Liver (tissue), 9 donors: Measurements from ENCODE around the gene PHF19. TPM values are rescaled to one million over a fixed set of nuclear protein-coding genes. Genes with fewer than 3 reads are reported as not detected.

Experiments used
- DNase-seq: peaks from one replicate; pipeline ENCODE4 v3.0.0-alpha.2; 2017; ENCODE audit warnings: low spot score
- H3K27ac ChIP-seq, 2 donors: one replicate each; pipeline ENCODE4 v1.7.0; 2013; ENCODE audit warnings: inconsistent platforms in 2 of 2, low read length in 2 of 2, control low read depth in 1 of 2, low read depth in 1 of 2, mild to moderate bottlenecking in 1 of 2
- H3K27me3 ChIP-seq, 4 donors: one replicate each; pipeline versions ENCODE4 v1.6.1 to v1.7.0; 2013; ENCODE audit warnings: low read length in 3 of 4, inconsistent platforms in 1 of 4, mild to moderate bottlenecking in 1 of 4, moderate library complexity in 1 of 4; ENCODE audit not compliant: control insufficient read depth in 4 of 4, insufficient read depth in 4 of 4
- H3K36me3 ChIP-seq, 4 donors: one replicate each; pipeline versions ENCODE4 v1.6.1 to v1.7.0; 2013; ENCODE audit warnings: low read length in 3 of 4, mild to moderate bottlenecking in 3 of 4, low read depth in 1 of 4, moderate library complexity in 1 of 4; ENCODE audit not compliant: control insufficient read depth in 4 of 4, insufficient read depth in 3 of 4
- H3K4me1 ChIP-seq, 4 donors: one replicate each; pipeline versions ENCODE4 v1.6.1 to v1.7.0; 2013; ENCODE audit warnings: low read length in 3 of 4, mild to moderate bottlenecking in 3 of 4, moderate library complexity in 1 of 4; ENCODE audit not compliant: control insufficient read depth in 4 of 4, insufficient read depth in 4 of 4
- H3K4me3 ChIP-seq, 3 donors: one replicate each; pipeline versions ENCODE4 v1.6.1 to v1.7.0; 2013; ENCODE audit warnings: low read length in 3 of 3, control low read depth in 1 of 3, low read depth in 1 of 3, mild to moderate bottlenecking in 1 of 3
- H3K9ac ChIP-seq, 2 donors: one replicate each; pipeline ENCODE4 v1.7.0; 2013; ENCODE audit warnings: low read length in 2 of 2, mild to moderate bottlenecking in 2 of 2, moderate library complexity in 2 of 2, control low read depth in 1 of 2, low read depth in 1 of 2
- H3K9me3 ChIP-seq, 4 donors: one replicate each; pipeline versions ENCODE4 v1.6.1 to v1.7.0; 2013; ENCODE audit warnings: low read length in 3 of 4; ENCODE audit not compliant: control insufficient read depth in 4 of 4
- ATF3 ChIP-seq: IDR thresholded peaks from 2 replicates; pipeline ENCODE4 v1.6.1; 2016; ENCODE audit warnings: antibody characterized with exemption
- EGR1 ChIP-seq, 2 donors: IDR thresholded peaks; 2 replicates each; pipeline ENCODE4 v1.6.1; 2016 to 2018; ENCODE audit warnings: antibody characterized with exemption in 2 of 2, low read depth in 2 of 2
- FOXA1 ChIP-seq: IDR thresholded peaks from 2 replicates; pipeline ENCODE4 v1.6.1; 2016; ENCODE audit warnings: antibody characterized with exemption
- HNF4A ChIP-seq, 2 donors: conservative IDR thresholded peaks; 2 replicates each; pipeline ENCODE4 v1.6.1; 2016; ENCODE audit warnings: antibody characterized with exemption in 2 of 2, mild to moderate bottlenecking in 2 of 2
- JUND ChIP-seq, 2 donors: IDR thresholded peaks; 2 replicates each; pipeline ENCODE4 v1.6.1; 2016; ENCODE audit warnings: antibody characterized with exemption in 2 of 2
- MAX ChIP-seq: IDR thresholded peaks from 2 replicates; pipeline ENCODE4 v1.6.1; 2016; ENCODE audit warnings: antibody characterized with exemption
- NR2F2 ChIP-seq: IDR thresholded peaks from 2 replicates; pipeline ENCODE4 v1.6.1; 2016; ENCODE audit warnings: antibody characterized with exemption
- RAD21 ChIP-seq, 2 donors: IDR thresholded peaks; 2 replicates each; pipeline ENCODE4 v1.6.1; 2016; ENCODE audit warnings: antibody characterized with exemption in 2 of 2, mild to moderate bottlenecking in 2 of 2
- REST ChIP-seq: IDR thresholded peaks from 2 replicates; pipeline ENCODE4 v1.6.1; 2016; ENCODE audit warnings: antibody characterized with exemption, mild to moderate bottlenecking
- SP1 ChIP-seq: IDR thresholded peaks from 2 replicates; pipeline ENCODE4 v1.6.1; 2018; ENCODE audit warnings: antibody characterized with exemption, mild to moderate bottlenecking
- TAF1 ChIP-seq: conservative IDR thresholded peaks from 2 replicates; pipeline ENCODE4 v1.6.1; 2016; ENCODE audit warnings: antibody characterized with exemption, mild to moderate bottlenecking
- YY1 ChIP-seq: IDR thresholded peaks from 2 replicates; pipeline ENCODE4 v1.6.1; 2016; ENCODE audit warnings: antibody characterized with exemption, mild to moderate bottlenecking
- ZBTB33 ChIP-seq: IDR thresholded peaks from 2 replicates; pipeline ENCODE4 v1.6.1; 2016; ENCODE audit warnings: antibody characterized with exemption
- WGBS: extraction: QIAGEN DNeasy Blood & Tissue Kit; methylation state at CpG from one replicate; pipeline ENCODE4 v1.1.7; 2013; 5-methylcytosine and 5-hydroxymethylcytosine counted together
- polyA plus RNA-seq, 2 donors: library from polyadenylated mRNA; stranded (reverse) in 1 of 2; unstranded in 1 of 2; fragments of 200-250 nt in 1 of 2; fragments of >200 nt in 1 of 2; fragmentation: Nextera tagmentation in 1 of 2; extraction: Ambion mirVana in 1 of 2; gene quantifications; one replicate each; pipeline versions ENCODE4 v1.2.1 to v1.2.3, GENCODE V29; 2013 to 2015
- total RNA-seq, 2 donors: library from RNA; depleted of rRNA; stranded (reverse); fragments of >200 nt; gene quantifications; one replicate each; pipeline ENCODE4 v1.2.3, GENCODE V29; 2014
- TF ChIP-seq, protein P1 (sequence below): fragments of 150-350 bp; IDR thresholded peaks from 2 replicates; pipeline ENCODE4 v1.5.1; 2017; ENCODE audit warnings: improper control_type of control experiment, low read depth, low read length; ENCODE audit not compliant: missing input control
- donor health status: healthy.
- donor health status: healthy.
- donor health status: healthy.
- donor health status: healthy.
- donor health status: healthy.

The PHF19 gene
- total and polyA plus RNA-seq, 4 donors = 1.9 to 16.0 (median 3.5) TPM

DNA sequence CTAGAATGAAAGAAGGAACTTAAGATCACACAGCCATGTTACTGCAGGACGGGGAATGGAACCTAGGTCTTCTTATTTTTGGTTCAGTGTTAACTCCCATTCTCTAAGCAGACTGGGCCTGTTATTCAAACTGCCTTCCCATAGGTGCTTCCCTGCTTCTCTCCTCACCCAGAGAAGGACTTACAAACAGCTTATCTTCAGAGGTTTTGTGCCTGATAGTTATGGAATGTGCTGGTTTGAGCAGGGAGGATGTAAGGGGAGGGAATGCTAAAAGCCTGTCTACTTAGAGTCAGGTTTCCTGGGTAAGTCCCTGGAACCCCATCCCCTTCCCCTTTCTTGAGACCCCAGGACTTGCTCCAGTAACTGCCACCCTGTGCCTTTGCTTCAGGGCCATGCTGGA, 30.1 kb downstream of the PHF19 start:
- Histone ChIP-seq H3K9ac (no peak overlapping the region), H3K27ac (no peak overlapping the region)
- WGBS = 95% methylated on average over 1 of the region's 1 CpG

DNA sequence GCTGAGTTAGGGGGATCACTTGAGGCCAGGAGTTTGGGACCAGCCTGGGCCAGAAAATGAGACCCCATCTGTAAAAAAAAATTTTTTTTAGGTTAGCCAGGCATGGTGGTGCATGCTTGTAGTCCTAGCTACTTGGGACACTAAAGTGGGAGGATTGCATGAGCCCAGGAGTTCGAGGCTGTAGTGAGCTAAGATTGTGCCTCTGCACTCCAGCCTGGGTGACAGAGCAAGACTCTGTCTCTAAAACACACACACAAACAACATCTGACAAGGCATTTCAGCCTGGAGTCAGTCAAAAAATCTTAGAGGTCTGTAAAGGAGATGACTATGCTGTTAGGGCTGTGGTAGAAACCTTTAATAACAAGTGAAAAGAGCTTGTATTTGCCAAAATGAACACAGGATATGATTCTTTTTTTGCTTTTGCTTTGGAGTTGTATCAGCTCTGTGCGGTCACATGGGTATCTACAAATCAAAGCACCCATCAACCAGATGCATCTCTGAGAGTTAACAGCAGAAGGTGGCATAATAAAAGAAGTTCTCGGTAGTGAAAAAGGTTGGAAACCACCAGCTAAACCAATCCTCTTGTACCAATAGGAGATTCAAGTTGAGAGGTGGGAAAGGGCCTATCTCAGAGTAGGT, 30.6 kb downstream of the PHF19 start:
- DNase-seq = no peak
- Histone ChIP-seq H3K27ac (no peak overlapping the region), H3K9ac (no peak overlapping the region), H3K27me3 (no peaks in the 10 kb centered on the region), H3K36me3 (peaks cover 0 to 17% (median 8%) of the 10 kb centered on the region in 4 donors), H3K4me3 (no peak overlapping the region), H3K4me1 (peaks cover 2 to 19% (median 15%) of the 10 kb centered on the region in 4 donors), H3K9me3 (no peaks in the 10 kb centered on the region)
- 89% methylated on average over 3 of the region's 3 CpGs for WGBS
- TF ChIP-seq EGR1 (IDR thresholded peaks at IDR 0.05; ENCODE audit: low read depth in 2 of 2) (no peak), NR2F2 (no peak)

More for the DNA sequence above, 30.1 kb downstream of the PHF19 start:
- no peak for DNase-seq
- TF ChIP-seq RAD21 (IDR thresholded peaks at IDR 0.05) (no peak), REST (no peak), ATF3 (no peak), MAX (no peak)
- H3K36me3 ChIP-seq = peaks cover 0 to 21% (median 8%) of the 10 kb centered on the region in 4 donors
- H3K9me3 ChIP-seq = no peaks in the 10 kb centered on the region
- peaks cover 2 to 14% (median 10%) of the 10 kb centered on the region in 4 donors for H3K4me1 ChIP-seq
- no peak overlapping the region for H3K4me3 ChIP-seq
- no peaks in the 10 kb centered on the region for H3K27me3 ChIP-seq

DNA sequence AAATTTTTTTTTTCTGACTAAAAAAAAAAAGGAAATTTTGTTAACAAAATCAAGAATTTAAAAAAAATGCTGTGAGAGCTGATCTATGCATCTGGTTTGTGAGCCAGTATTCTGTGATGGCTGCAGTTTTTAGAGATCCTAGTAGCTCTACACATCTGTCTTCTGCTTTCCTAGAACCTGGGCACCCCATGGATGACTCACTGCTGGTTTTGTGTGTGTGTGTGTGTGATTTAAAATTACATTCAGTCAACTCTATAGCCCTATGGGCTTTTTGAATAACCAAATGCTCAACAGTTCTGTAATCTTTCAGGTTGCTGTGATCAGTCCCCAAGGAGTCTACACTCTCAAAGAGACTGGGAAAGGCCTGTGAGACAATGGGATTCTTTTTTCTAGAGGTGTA, 31.7 kb downstream of the PHF19 start:
- H3K9me3 ChIP-seq = no peaks in the 10 kb centered on the region
- H3K4me1 ChIP-seq = peaks cover 2 to 19% (median 15%) of the 10 kb centered on the region in 4 donors
- DNase-seq = no peak
- no peaks in the 10 kb centered on the region for H3K27me3 ChIP-seq
- no peak overlapping the region for H3K4me3 ChIP-seq
- H3K27ac ChIP-seq = no peak overlapping the region
- H3K9ac ChIP-seq = no peak overlapping the region
- H3K36me3 ChIP-seq = peaks cover 0 to 14% (median 6%) of the 10 kb centered on the region in 4 donors
- TF ChIP-seq SP1 = no peak
- TF ChIP-seq RAD21 (IDR thresholded peaks at IDR 0.05) = no peak
- no peak for TF ChIP-seq YY1
- no peak for TF ChIP-seq REST
- no peak for TF ChIP-seq HNF4A (conservative IDR thresholded peaks at IDR 0.05)
- TF ChIP-seq EGR1 (IDR thresholded peaks at IDR 0.05; ENCODE audit: low read depth in 2 of 2) = no peak
- TF ChIP-seq TAF1 = no peak
- TF ChIP-seq, protein P1, sequence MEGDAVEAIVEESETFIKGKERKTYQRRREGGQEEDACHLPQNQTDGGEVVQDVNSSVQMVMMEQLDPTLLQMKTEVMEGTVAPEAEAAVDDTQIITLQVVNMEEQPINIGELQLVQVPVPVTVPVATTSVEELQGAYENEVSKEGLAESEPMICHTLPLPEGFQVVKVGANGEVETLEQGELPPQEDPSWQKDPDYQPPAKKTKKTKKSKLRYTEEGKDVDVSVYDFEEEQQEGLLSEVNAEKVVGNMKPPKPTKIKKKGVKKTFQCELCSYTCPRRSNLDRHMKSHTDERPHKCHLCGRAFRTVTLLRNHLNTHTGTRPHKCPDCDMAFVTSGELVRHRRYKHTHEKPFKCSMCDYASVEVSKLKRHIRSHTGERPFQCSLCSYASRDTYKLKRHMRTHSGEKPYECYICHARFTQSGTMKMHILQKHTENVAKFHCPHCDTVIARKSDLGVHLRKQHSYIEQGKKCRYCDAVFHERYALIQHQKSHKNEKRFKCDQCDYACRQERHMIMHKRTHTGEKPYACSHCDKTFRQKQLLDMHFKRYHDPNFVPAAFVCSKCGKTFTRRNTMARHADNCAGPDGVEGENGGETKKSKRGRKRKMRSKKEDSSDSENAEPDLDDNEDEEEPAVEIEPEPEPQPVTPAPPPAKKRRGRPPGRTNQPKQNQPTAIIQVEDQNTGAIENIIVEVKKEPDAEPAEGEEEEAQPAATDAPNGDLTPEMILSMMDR = no peak
- TF ChIP-seq ZBTB33 = no peak
- TF ChIP-seq ATF3 = no peak
- TF ChIP-seq FOXA1 = no peak
- no peak for TF ChIP-seq NR2F2
- no peak for TF ChIP-seq JUND (IDR thresholded peaks at IDR 0.05)
- TF ChIP-seq MAX = no peak
